OCI-LY3 (cell line): Measurements from ENCODE around the gene ARHGAP19.

Source experiments
- H2AFZ ChIP-seq: fragments of 200-600, 300-600 bp; shearing (Covaris generic); 2 replicates; pipeline ENCODE4 v1.6.0; 2014; ENCODE audit warnings: antibody characterized with exemption, low read depth, low read length
- H3K27ac ChIP-seq: fragments of 200-600, 300-600 bp; sonication (generic); 2 replicates; pipeline ENCODE4 v1.5.1; 2014; ENCODE audit warnings: mild to moderate bottlenecking, low read length, moderate library complexity, mixed read lengths
- H3K27me3 ChIP-seq: fragments of 200-600, 300-600 bp; sonication (generic); 2 replicates; pipeline ENCODE4 v1.6.1; 2014; ENCODE audit warnings: low read depth, low read length, mixed read lengths
- H3K36me3 ChIP-seq: fragments of 200-600, 300-600 bp; sonication (generic); replicated peaks from 2 replicates; pipeline ENCODE3; 2014; ENCODE audit warnings: low read depth, low read length, mixed read lengths
- H3K4me1 ChIP-seq: fragments of 300-600, 200-600 bp; sonication (generic); 2 replicates; pipeline ENCODE4 v1.6.1; 2014; ENCODE audit warnings: low read length, mixed read lengths
- H3K4me2 ChIP-seq: fragments of 200-600, 300-600 bp; sonication (generic); 2 replicates; pipeline ENCODE4 v1.6.1; 2014; ENCODE audit warnings: low read length, mixed read lengths
- H3K4me3 ChIP-seq: fragments of 300-600, 200-600 bp; sonication (generic); 2 replicates; pipeline ENCODE4 v1.5.1; 2014; ENCODE audit warnings: antibody characterized with exemption, mild to moderate bottlenecking, low read length, moderate library complexity
- H3K79me2 ChIP-seq: fragments of 300-600, 200-600 bp; shearing (Covaris generic); 2 replicates; pipeline ENCODE4 v1.6.1; 2014; ENCODE audit warnings: mild to moderate bottlenecking, low read length, mixed read lengths
- H3K9ac ChIP-seq: fragments of 300-600, 200-600 bp; shearing (Covaris generic); 2 replicates; pipeline ENCODE4 v1.6.0; 2014; ENCODE audit warnings: mild to moderate bottlenecking, low read length, moderate library complexity
- H3K9me3 ChIP-seq: fragments of 200-600, 300-600 bp; shearing (Covaris generic); 2 replicates; pipeline ENCODE4 v1.6.1; 2014; ENCODE audit warnings: low read length, mixed read lengths; ENCODE audit not compliant: insufficient read depth
- H4K20me1 ChIP-seq: fragments of 200-600, 300-600 bp; sonication (generic); 2 replicates; pipeline ENCODE4 v1.6.1; 2016; ENCODE audit warnings: low read length, mixed read lengths; ENCODE audit not compliant: insufficient read depth
- EZH2phosphoT487 ChIP-seq: fragments of 200-600 bp; shearing (Covaris generic); IDR thresholded peaks from 2 replicates; pipeline ENCODE4 v1.6.1; 2018; ENCODE audit warnings: antibody characterized with exemption, mixed run types, low read depth
- TF ChIP-seq, protein P1 (sequence below): fragments of 200-600, 300-600 bp; sonication (generic); IDR thresholded peaks from 2 replicates; pipeline ENCODE4 v1.5.1; 2014; ENCODE audit warnings: antibody characterized with exemption, low read length, low read depth

ARHGAP19 gene

DNA sequence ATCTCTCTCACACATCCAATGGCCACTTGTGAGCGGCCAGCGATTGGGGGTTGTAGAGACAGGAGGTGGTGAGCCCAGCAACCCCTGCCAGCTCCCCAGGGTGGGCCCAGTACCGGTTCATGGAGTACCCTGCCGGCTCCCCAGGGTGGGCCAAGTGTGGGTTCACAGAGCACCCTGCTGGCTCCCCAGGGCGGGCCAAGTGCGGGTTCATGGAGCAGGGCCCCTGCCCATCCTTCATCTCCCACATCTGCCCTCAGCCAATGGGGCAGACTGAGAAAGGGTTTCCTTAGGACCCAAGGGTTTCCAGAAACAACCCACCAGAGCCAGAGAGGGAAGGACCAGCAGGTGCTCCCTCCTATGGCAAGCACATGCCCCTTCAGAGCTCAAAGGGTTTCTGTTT, 85.3 kb downstream of the ARHGAP19 start:
- Histone ChIP-seq H3K79me2 (no peaks in the 10 kb centered on the region), H3K4me2 (no peak overlapping the region), H3K27ac (no peak overlapping the region), H3K36me3 (no peaks in the 10 kb centered on the region), H3K27me3 (no peaks in the 10 kb centered on the region), H2AFZ (no peak overlapping the region), H4K20me1 (no peaks in the 10 kb centered on the region), H3K4me3 (no peak overlapping the region), H3K4me1 (no peaks in the 10 kb centered on the region), H3K9me3 (no peaks in the 10 kb centered on the region), H3K9ac (no peak overlapping the region)
- no peak for TF ChIP-seq EZH2phosphoT487
- TF ChIP-seq, protein P1, sequence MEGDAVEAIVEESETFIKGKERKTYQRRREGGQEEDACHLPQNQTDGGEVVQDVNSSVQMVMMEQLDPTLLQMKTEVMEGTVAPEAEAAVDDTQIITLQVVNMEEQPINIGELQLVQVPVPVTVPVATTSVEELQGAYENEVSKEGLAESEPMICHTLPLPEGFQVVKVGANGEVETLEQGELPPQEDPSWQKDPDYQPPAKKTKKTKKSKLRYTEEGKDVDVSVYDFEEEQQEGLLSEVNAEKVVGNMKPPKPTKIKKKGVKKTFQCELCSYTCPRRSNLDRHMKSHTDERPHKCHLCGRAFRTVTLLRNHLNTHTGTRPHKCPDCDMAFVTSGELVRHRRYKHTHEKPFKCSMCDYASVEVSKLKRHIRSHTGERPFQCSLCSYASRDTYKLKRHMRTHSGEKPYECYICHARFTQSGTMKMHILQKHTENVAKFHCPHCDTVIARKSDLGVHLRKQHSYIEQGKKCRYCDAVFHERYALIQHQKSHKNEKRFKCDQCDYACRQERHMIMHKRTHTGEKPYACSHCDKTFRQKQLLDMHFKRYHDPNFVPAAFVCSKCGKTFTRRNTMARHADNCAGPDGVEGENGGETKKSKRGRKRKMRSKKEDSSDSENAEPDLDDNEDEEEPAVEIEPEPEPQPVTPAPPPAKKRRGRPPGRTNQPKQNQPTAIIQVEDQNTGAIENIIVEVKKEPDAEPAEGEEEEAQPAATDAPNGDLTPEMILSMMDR: no peak

DNA sequence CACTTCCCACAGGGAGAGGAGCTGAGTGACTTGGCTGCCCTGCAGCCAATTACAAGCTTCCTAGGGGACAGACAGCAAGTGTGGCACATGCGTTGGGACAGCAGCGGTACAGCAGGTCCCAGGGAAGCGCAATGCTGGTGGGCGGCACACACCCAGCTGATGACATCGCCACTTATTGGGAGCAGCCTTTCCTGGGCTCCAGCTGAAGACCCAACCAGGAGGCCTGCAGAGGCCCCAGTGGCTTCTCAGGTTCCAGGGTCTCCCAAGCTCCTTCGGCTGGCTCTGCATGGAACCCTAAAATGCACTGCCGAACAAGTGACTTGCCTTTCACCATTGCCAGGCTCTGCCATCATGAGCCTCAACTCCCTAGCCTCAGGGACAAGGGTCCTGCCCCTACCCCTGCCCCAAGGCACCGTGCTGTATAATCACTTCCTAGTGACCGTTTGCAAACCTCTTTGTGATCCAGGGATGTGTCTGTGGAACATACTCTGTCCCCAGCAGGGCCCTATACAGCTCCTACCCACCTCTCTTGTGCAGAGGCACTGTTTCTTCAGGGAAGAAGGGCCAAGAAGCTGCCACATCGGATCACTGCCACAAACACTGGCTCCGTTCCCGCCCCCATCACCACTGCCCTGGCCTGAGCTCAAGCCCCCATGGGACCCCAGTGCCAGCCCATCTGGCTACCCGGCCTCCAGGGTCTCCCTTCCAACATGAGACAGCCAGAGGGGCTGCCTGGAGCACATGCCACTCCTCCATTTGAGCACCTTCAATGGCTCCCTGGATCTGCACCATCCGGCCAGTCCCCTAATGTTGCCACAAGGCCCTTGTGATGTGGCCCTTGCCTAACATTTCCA, 87.4 kb downstream of the ARHGAP19 start:
- TF ChIP-seq, protein P1: no peak
- TF ChIP-seq EZH2phosphoT487: no peak
- Histone ChIP-seq H3K36me3 (no peaks in the 10 kb centered on the region), H3K9ac (no peak overlapping the region), H3K79me2 (no peaks in the 10 kb centered on the region), H3K4me1 (no peaks in the 10 kb centered on the region), H4K20me1 (no peaks in the 10 kb centered on the region), H3K27me3 (no peaks in the 10 kb centered on the region), H3K9me3 (no peaks in the 10 kb centered on the region), H3K27ac (no peak overlapping the region), H2AFZ (no peak overlapping the region), H3K4me2 (no peak overlapping the region), H3K4me3 (no peak overlapping the region)

DNA sequence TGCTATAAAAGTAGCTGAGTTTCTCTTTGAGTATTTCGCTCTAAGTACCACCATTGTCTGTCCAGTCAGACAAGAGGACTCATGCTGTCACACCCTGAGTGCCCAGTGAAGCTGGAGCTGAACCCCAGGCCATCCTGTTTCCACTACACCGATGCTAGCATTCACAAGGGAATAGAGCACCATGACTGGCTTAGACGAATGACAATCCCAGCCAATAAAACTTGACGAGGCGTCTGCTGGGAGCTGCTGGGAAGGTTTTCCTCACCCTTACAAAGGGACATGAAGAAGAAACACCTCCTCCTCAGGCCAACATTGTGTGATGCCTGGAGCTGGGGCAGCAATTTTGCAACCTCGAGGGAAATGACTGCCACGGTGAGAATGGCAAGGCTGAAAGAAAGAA, 89.2 kb downstream of the ARHGAP19 start:
- no peaks in the 10 kb centered on the region for H3K9me3 ChIP-seq
- H3K27ac ChIP-seq: no peak overlapping the region
- H3K4me2 ChIP-seq: no peak overlapping the region
- no peaks in the 10 kb centered on the region for H3K79me2 ChIP-seq
- TF ChIP-seq, protein P1: no peak
- H3K4me3 ChIP-seq: no peak overlapping the region
- H3K27me3 ChIP-seq: no peaks in the 10 kb centered on the region
- no peak overlapping the region for H3K9ac ChIP-seq
- no peaks in the 10 kb centered on the region for H3K36me3 ChIP-seq
- no peak overlapping the region for H2AFZ ChIP-seq
- no peaks in the 10 kb centered on the region for H3K4me1 ChIP-seq
- H4K20me1 ChIP-seq: no peaks in the 10 kb centered on the region

DNA sequence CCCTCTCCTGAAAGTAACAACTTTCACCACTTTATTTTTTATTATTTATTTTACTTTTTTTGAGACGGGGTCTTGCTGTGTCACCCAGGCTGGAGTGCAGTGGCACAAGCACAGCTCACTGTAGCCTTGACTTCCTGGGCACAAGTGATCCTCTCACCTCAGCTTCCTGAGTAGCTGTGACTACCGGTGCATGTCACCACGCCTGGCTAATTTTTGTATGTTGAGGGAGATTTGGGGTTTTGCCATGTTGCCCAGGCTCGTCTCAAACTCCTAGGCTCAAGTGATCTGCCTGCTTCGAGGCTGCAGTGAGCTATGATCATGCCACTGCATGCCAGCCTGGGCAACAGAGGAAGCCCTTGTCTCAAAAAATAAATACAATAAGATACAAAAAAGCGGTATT, 91.8 kb downstream of the ARHGAP19 start:
- H3K4me2 ChIP-seq: no peak overlapping the region
- no peak overlapping the region for H3K27ac ChIP-seq
- no peak overlapping the region for H2AFZ ChIP-seq

More for the DNA sequence above, 91.8 kb downstream of the ARHGAP19 start:
- Histone ChIP-seq H3K79me2 (no peaks in the 10 kb centered on the region), H4K20me1 (no peaks in the 10 kb centered on the region), H3K9me3 (no peaks in the 10 kb centered on the region), H3K4me1 (peaks cover 4% of the 10 kb centered on the region; the same call in 1 of the 2 replicates), H3K36me3 (no peaks in the 10 kb centered on the region), H3K27me3 (peaks cover 5% of the 10 kb centered on the region; the same call in 1 of the 2 replicates), H3K4me3 (no peak overlapping the region), H3K9ac (no peak overlapping the region)
- TF ChIP-seq, protein P1: no peak
- TF ChIP-seq EZH2phosphoT487: no peak
